A673 (cell line): Measurements from ENCODE around the gene NRG3. TPM values are rescaled to one million over a fixed set of nuclear protein-coding genes. Genes with fewer than 3 reads are reported as not detected.

Source experiments
- BruUV-seq: library from RNA; stranded (reverse); fragments of 400-500 nt; replicated peaks from 2 replicates; lab custom pipeline; 2021; lab: Mats Ljungman, UMichigan
- CTCF ChIA-PET: fragments of 300-600 bp; sonication (Branson Sonifier 250); formaldehyde crosslinking; loops from one replicate; lab custom pipeline; 2022; ENCODE audit warnings: antibody characterized with exemption; lab: Charles Lee
- POLR2A ChIA-PET: fragments of 300-600 bp; sonication (Branson Sonifier 250); formaldehyde crosslinking; loops from one replicate; lab custom pipeline; 2022; ENCODE audit warnings: antibody characterized with exemption; ENCODE audit not compliant: low non-redundant PET; lab: Charles Lee
- DNase-seq: peaks from one replicate; pipeline ENCODE4 v3.0.0-alpha.2; 2015; ENCODE audit warnings: low spot score
- H3K27ac ChIP-seq: fragments of 200-600 bp; sonication (generic); 2 replicates; pipeline ENCODE4 v1.5.1; 2016; ENCODE audit warnings: mixed run types, low read depth, mild to moderate bottlenecking, mixed read lengths, antibody characterized with exemption, low read length; ENCODE audit not compliant: poor library complexity, severe bottlenecking
- H3K27me3 ChIP-seq: fragments of 200-600 bp; sonication (generic); replicated peaks from 2 replicates; pipeline ENCODE4 v1.6.1; 2017; ENCODE audit warnings: mixed run types, low read depth, mild to moderate bottlenecking, mixed read lengths, antibody characterized with exemption, low read length; ENCODE audit not compliant: insufficient read depth, poor library complexity
- H3K36me3 ChIP-seq: fragments of 200-600 bp; sonication (generic); 2 replicates; pipeline ENCODE4 v1.6.1; 2016; ENCODE audit warnings: mixed run types, mild to moderate bottlenecking, mixed read lengths, antibody characterized with exemption, low read length; ENCODE audit not compliant: insufficient read depth, poor library complexity, severe bottlenecking
- H3K4me1 ChIP-seq: fragments of 200-600 bp; sonication (generic); 2 replicates; pipeline ENCODE4 v1.6.1; 2017; ENCODE audit warnings: mixed run types, mild to moderate bottlenecking, mixed read lengths, antibody characterized with exemption, low read length; ENCODE audit not compliant: insufficient read depth, poor library complexity, severe bottlenecking
- H3K4me3 ChIP-seq: fragments of 200-600 bp; sonication (generic); 2 replicates; pipeline ENCODE4 v1.5.1; 2016; ENCODE audit warnings: low read depth, mixed run types, mild to moderate bottlenecking, mixed read lengths, low read length; ENCODE audit not compliant: poor library complexity, severe bottlenecking
- H3K9me3 ChIP-seq: fragments of 200-600 bp; sonication (generic); 2 replicates; pipeline ENCODE4 v1.6.1; 2016; ENCODE audit warnings: mixed run types, low read depth, mild to moderate bottlenecking, mixed read lengths, antibody characterized with exemption, low read length; ENCODE audit not compliant: poor library complexity, severe bottlenecking
- CTCF ChIP-seq: fragments of 300-800, 200-600 bp; sonication (generic); conservative IDR thresholded peaks from 2 replicates; pipeline ENCODE4 v1.5.1; 2017; ENCODE audit warnings: low read depth, mild to moderate bottlenecking, antibody characterized with exemption, low read length, moderate library complexity, mixed read lengths
- EZH2 ChIP-seq: fragments of 200-600 bp; sonication (generic); IDR thresholded peaks from 2 replicates; pipeline ENCODE4 v1.6.1; 2017; ENCODE audit warnings: borderline replicate concordance, low read depth, mild to moderate bottlenecking, mixed read lengths, antibody characterized with exemption, low read length; ENCODE audit not compliant: poor library complexity, severe bottlenecking
- intact Hi-C: fragments of 100-400 bp; cut with micrococcal nuclease; formaldehyde crosslinking; loops from one replicate; pipeline ENCODE4 v1.10.0; 2022; ENCODE audit not compliant: unreplicated experiment
- total RNA-seq: library from RNA; stranded (reverse); gene quantifications from 2 replicates; pipeline ENCODE4 v1.2.3, GENCODE V29; 2021

The NRG3 gene
- total RNA-seq, 1 experiment from 2014 or later: not detected

DNA sequence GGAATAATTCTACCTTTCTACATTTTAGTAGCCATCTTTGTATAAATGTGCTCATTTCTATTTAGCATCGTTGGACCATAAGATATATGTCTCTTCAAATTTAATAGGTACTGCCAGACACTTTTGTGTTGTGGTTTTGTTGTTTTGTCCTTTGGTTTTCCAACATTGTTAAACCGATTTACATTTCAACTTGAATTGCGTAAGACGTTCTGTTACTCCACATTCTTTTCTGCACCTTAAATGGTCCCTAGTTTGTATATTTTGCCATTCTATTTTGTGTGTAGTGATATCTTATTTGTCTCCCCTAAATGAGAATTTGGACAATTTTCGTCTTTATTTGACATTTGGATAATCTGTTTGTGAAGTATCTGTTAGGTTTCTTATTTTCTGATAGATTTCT, 1015.6 kb downstream of the NRG3 start:
- peaks cover 2% of the 10 kb centered on the region for H3K9me3 ChIP-seq
- no peak overlapping the region for H3K4me3 ChIP-seq
- no TSS peak for BruUV-seq
- H3K4me1 ChIP-seq: no peaks in the 10 kb centered on the region
- no peak overlapping the region for H3K27ac ChIP-seq
- H3K27me3 ChIP-seq: no peaks in the 10 kb centered on the region
- CTCF ChIA-PET: no interaction called here
- H3K36me3 ChIP-seq: no peaks in the 10 kb centered on the region
- TF ChIP-seq CTCF (no peak), EZH2 (no peak)
- no peak for DNase-seq
- intact Hi-C loops: no loop called here
- POLR2A ChIA-PET: no interaction called here

GRCh38 chr10:82908096-82908495, 1033.1 kb downstream of the NRG3 start:
- BruUV-seq: no TSS peak
- H3K4me3 ChIP-seq: no peak overlapping the region
- no peak for TF ChIP-seq CTCF
- no peak for TF ChIP-seq EZH2
- POLR2A ChIA-PET: no interaction called here
- no peak for DNase-seq
- intact Hi-C loops: no loop called here
- H3K27ac ChIP-seq: no peak overlapping the region
- CTCF ChIA-PET: no interaction called here
- H3K9me3 ChIP-seq: peaks cover 3% of the 10 kb centered on the region
- H3K36me3 ChIP-seq: no peaks in the 10 kb centered on the region
- no peaks in the 10 kb centered on the region for H3K27me3 ChIP-seq
- H3K4me1 ChIP-seq: no peaks in the 10 kb centered on the region

DNA sequence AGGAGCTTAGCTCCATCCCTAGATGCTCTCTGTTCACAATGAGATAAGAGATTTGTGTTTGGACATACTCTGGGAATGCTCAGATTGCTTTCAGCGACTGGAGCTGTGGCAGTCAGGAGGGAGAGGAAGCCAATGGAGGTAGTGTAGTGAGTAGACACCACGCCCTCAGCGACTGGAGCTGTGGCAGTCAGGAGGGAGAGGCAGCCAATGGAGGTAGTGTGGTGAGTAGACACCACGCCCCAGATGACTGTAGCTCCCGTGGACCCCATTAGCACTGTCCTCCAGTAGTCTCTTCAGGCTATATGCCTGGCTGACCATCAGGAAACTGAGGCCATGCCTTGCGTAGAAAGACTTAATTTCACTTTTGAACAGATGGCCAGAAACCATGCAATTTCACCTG, 1033.8 kb downstream of the NRG3 start:
- DNase-seq: no peak
- intact Hi-C loops: no loop called here
- H3K9me3 ChIP-seq: peaks cover 9% of the 10 kb centered on the region
- ChIA-PET CTCF (no interaction called here), POLR2A (no interaction called here)
- H3K4me1 ChIP-seq: no peaks in the 10 kb centered on the region
- no peak overlapping the region for H3K27ac ChIP-seq
- no peaks in the 10 kb centered on the region for H3K36me3 ChIP-seq
- TF ChIP-seq CTCF (no peak), EZH2 (no peak)
- no peaks in the 10 kb centered on the region for H3K27me3 ChIP-seq
- BruUV-seq: no TSS peak
- no peak overlapping the region for H3K4me3 ChIP-seq
